ENCODE measurements around the gene PRG2.

PRG2 gene

DNA sequence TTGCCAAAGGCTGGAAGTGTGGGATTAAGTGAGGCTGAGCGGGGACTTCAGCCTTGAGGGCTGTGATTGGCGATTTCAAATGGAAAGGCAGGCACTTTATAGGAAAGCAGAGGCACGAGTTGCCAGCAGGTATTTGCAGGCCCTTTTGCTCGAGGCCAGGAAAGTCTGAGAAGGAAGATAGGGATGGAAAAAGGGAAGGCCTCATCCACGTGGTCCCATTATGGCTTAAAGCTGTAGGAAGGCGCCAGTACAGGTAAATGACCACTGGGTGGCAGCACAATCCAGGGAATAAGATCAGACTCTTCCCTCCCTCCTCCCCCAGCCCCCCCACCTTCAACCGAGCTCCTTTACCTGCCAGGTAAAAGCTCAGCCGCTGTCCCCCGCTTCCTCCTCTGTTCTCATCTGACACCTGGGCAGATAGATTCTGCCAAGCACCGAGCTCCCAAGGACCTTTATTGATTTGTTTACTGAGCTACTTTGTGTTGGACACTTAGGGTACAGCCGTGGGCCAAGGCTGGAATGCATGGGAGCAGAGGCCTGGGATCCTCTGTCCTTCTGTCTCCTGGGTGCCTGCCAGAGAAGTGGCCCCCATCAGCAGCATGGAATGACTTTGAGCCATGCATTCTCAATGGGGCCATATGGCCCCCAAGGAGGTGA is 44.8 kb downstream of the PRG2 start:
- Histone ChIP-seq H3K4ac (ENCODE audit: low read depth in 1 of 2, low read length in 2 of 2) (no peak overlapping the region), H2BK12ac (ENCODE audit: low read length in 2 of 2) (no peak overlapping the region), H2AK5ac (ENCODE audit: low read length, severe bottlenecking) (no peak overlapping the region), H2BK15ac (ENCODE audit: low read depth, poor library complexity, severe bottlenecking) (no peak overlapping the region), H3K4me1 (ENCODE audit: control insufficient read depth, insufficient read depth, low read depth, low read length) (peaks cover 3% of the 10 kb centered on the region), H3K9me3 (ENCODE audit: control insufficient read depth, low read length) (no peaks in the 10 kb centered on the region), H3K4me2 (ENCODE audit: low read length, poor library complexity, severe bottlenecking) (no peak overlapping the region), H3K9ac (ENCODE audit: low read length) (peak overlapping the region; percentile 57), H2AFZ (ENCODE audit: low read depth, low read length) (no peak overlapping the region), H4K91ac (ENCODE audit: low read length) (no peak overlapping the region), H4K8ac (ENCODE audit: low read length) (peak overlapping the region; percentile 20), H3K18ac (ENCODE audit: low read depth in 1 of 2, low read length in 2 of 2) (no peak overlapping the region), H3K27me3 (ENCODE audit: control insufficient read depth in 1 of 2, insufficient read depth in 1 of 2, low read length in 2 of 2) (peaks cover 0 to 29% of the 10 kb centered on the region in 2 experiments), H3K4me3 (ENCODE audit: insufficient read depth in 1 of 2, low read depth in 1 of 2, low read length in 2 of 2) (no peak overlapping the region), H3K79me1 (replicated peaks; ENCODE audit: low read length, poor library complexity, severe bottlenecking) (no peaks in the 10 kb centered on the region), H3K14ac (ENCODE audit: low read length in 2 of 2) (no peak overlapping the region), H3K23ac (ENCODE audit: low read length in 2 of 2) (no peak overlapping the region), H2BK5ac (ENCODE audit: low read depth, low read length, poor library complexity, severe bottlenecking) (no peak overlapping the region), H2BK120ac (ENCODE audit: low read depth, low read length) (no peak overlapping the region), H3K27ac (ENCODE audit: low read length, poor library complexity, severe bottlenecking) (no peak overlapping the region), H3K36me3 (ENCODE audit: control insufficient read depth in 1 of 2, insufficient read depth in 2 of 2, low read depth in 1 of 2, low read length in 2 of 2) (no peaks in the 10 kb centered on the region)
- WGBS = 22% methylated on average over 10 of the region's 11 CpGs
- peak; percentile 72 for DNase-seq

DNA sequence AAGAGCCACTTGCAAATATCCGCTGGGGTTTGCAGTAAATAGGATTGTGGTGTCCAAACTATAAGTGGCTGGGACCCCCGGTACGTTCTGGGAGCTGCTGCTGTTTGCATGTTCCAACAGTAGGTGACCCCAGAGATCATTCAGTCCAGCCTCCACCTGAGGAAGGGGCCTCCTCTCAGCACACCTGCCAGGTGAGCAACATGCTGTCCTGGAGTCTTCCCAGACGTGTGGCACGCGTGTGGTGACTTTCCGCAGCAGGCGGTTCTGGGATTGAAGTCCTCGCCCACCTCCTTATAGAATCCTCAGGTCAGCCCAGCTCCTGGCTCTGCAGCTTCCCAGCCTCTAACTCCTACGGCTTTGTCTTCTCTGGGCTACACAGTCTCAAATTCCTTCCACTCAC is 45.6 kb downstream of the PRG2 start:
- Histone ChIP-seq H3K27me3 (ENCODE audit: control insufficient read depth in 1 of 2, insufficient read depth in 1 of 2, low read length in 2 of 2) (peaks cover 6 to 38% of the 10 kb centered on the region in 2 experiments), H3K9ac (ENCODE audit: low read length) (peak overlapping the region; percentile 57), H2BK15ac (ENCODE audit: low read depth, poor library complexity, severe bottlenecking) (no peak overlapping the region), H2BK120ac (ENCODE audit: low read depth, low read length) (no peak overlapping the region), H2AK5ac (ENCODE audit: low read length, severe bottlenecking) (no peak overlapping the region), H3K9me3 (ENCODE audit: control insufficient read depth, low read length) (no peaks in the 10 kb centered on the region), H2AFZ (ENCODE audit: low read depth, low read length) (no peak overlapping the region), H3K79me1 (replicated peaks; ENCODE audit: low read length, poor library complexity, severe bottlenecking) (no peaks in the 10 kb centered on the region), H4K91ac (ENCODE audit: low read length) (no peak overlapping the region), H2BK12ac (ENCODE audit: low read length in 2 of 2) (no peak overlapping the region), H2BK5ac (ENCODE audit: low read depth, low read length, poor library complexity, severe bottlenecking) (no peak overlapping the region), H3K27ac (ENCODE audit: low read length, poor library complexity, severe bottlenecking) (no peak overlapping the region), H3K4me1 (ENCODE audit: control insufficient read depth, insufficient read depth, low read depth, low read length) (peaks cover 3% of the 10 kb centered on the region), H3K18ac (ENCODE audit: low read depth in 1 of 2, low read length in 2 of 2) (no peak overlapping the region), H4K8ac (ENCODE audit: low read length) (no peak overlapping the region), H3K4ac (ENCODE audit: low read depth in 1 of 2, low read length in 2 of 2) (no peak overlapping the region), H3K4me2 (ENCODE audit: low read length, poor library complexity, severe bottlenecking) (no peak overlapping the region), H3K4me3 (ENCODE audit: insufficient read depth in 1 of 2, low read depth in 1 of 2, low read length in 2 of 2) (no peak overlapping the region), H3K14ac (ENCODE audit: low read length in 2 of 2) (no peak overlapping the region), H3K23ac (ENCODE audit: low read length in 2 of 2) (no peak overlapping the region), H3K36me3 (ENCODE audit: control insufficient read depth in 1 of 2, insufficient read depth in 2 of 2, low read depth in 1 of 2, low read length in 2 of 2) (no peaks in the 10 kb centered on the region)
- no peak for DNase-seq
- 91% methylated on average over 10 of the region's 10 CpGs for WGBS

DNA sequence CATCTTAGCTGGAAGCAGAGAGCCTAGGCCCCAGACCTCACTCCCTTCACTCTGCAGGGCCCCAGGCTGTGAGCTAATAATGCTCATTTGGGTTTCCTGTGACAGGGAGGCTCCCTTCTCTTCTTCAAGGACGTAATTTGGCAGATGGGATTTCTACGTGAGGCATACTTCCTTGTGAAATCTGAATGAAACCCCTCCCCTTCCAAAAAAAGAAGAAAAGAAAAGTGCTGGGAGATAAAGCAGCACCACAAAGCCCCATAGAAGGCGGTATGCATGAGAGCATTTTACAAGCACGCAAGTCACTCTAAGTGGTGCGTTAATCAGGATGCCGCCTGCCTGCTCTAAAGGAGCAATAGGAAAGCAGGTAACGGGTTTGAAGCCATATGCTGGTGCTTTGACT is 46.6 kb downstream of the PRG2 start:
- H3K14ac ChIP-seq (ENCODE audit: low read length in 2 of 2) = no peak overlapping the region
- H3K9ac ChIP-seq (ENCODE audit: low read length) = no peak overlapping the region
- no peak overlapping the region for H3K23ac ChIP-seq (ENCODE audit: low read length in 2 of 2)
- H2BK5ac ChIP-seq (ENCODE audit: low read depth, low read length, poor library complexity, severe bottlenecking) = no peak overlapping the region
- WGBS = 61% methylated on average over 6 of the region's 7 CpGs
- no peak overlapping the region for H2BK15ac ChIP-seq (ENCODE audit: low read depth, poor library complexity, severe bottlenecking)
- H3K4ac ChIP-seq (ENCODE audit: low read depth in 1 of 2, low read length in 2 of 2) = no peak overlapping the region
- no peak overlapping the region for H2AFZ ChIP-seq (ENCODE audit: low read depth, low read length)
- no peak overlapping the region for H3K4me3 ChIP-seq (ENCODE audit: insufficient read depth in 1 of 2, low read depth in 1 of 2, low read length in 2 of 2)
- H3K9me3 ChIP-seq (ENCODE audit: control insufficient read depth, low read length) = no peaks in the 10 kb centered on the region
- no peak overlapping the region for H4K91ac ChIP-seq (ENCODE audit: low read length)
- H2AK5ac ChIP-seq (ENCODE audit: low read length, severe bottlenecking) = no peak overlapping the region
- no peak for DNase-seq
- H3K79me1 ChIP-seq (replicated peaks; ENCODE audit: low read length, poor library complexity, severe bottlenecking) = no peaks in the 10 kb centered on the region
- H3K4me1 ChIP-seq (ENCODE audit: control insufficient read depth, insufficient read depth, low read depth, low read length) = no peaks in the 10 kb centered on the region
- no peak overlapping the region for H3K18ac ChIP-seq (ENCODE audit: low read depth in 1 of 2, low read length in 2 of 2)
- H2BK120ac ChIP-seq (ENCODE audit: low read depth, low read length) = no peak overlapping the region
- no peak overlapping the region for H3K4me2 ChIP-seq (ENCODE audit: low read length, poor library complexity, severe bottlenecking)
- H3K36me3 ChIP-seq (ENCODE audit: control insufficient read depth in 1 of 2, insufficient read depth in 2 of 2, low read depth in 1 of 2, low read length in 2 of 2) = no peaks in the 10 kb centered on the region
- H3K27ac ChIP-seq (ENCODE audit: low read length, poor library complexity, severe bottlenecking) = no peak overlapping the region
- H3K27me3 ChIP-seq (ENCODE audit: control insufficient read depth in 1 of 2, insufficient read depth in 1 of 2, low read length in 2 of 2) = peaks cover 16 to 48% of the 10 kb centered on the region in 2 experiments
- no peak overlapping the region for H2BK12ac ChIP-seq (ENCODE audit: low read length in 2 of 2)
- no peak overlapping the region for H4K8ac ChIP-seq (ENCODE audit: low read length)

DNA sequence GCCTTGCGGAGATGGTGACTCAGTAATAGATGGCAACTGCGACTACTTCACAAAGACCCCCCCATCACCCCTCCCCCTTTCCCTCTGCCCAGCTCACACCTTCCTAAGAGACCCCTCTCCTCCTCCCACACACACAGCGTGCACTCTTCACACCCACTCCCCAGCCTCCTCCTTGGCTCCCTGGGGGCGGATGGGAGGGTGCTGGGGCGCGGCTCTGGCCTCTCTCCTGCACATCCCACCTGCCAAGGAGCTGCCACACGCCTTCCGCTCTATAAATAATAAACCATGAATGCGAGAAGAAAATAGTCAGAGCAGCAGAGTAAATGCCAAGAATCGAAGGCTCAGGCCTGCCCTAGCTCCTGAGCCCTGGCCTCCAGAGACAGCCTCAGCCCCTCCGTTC is 47.7 kb downstream of the PRG2 start:
- no peak overlapping the region for H2BK120ac ChIP-seq (ENCODE audit: low read depth, low read length)
- no peaks in the 10 kb centered on the region for H3K79me1 ChIP-seq (replicated peaks; ENCODE audit: low read length, poor library complexity, severe bottlenecking)
- 79% methylated on average over 11 of the region's 11 CpGs for WGBS
- H2BK5ac ChIP-seq (ENCODE audit: low read depth, low read length, poor library complexity, severe bottlenecking) = no peak overlapping the region
- no peak overlapping the region for H3K18ac ChIP-seq (ENCODE audit: low read depth in 1 of 2, low read length in 2 of 2)
- no peak overlapping the region for H4K8ac ChIP-seq (ENCODE audit: low read length)
- no peak overlapping the region for H3K23ac ChIP-seq (ENCODE audit: low read length in 2 of 2)
- H2BK15ac ChIP-seq (ENCODE audit: low read depth, poor library complexity, severe bottlenecking) = peak overlapping the region; percentile 48
- no peak overlapping the region for H3K4me3 ChIP-seq (ENCODE audit: insufficient read depth in 1 of 2, low read depth in 1 of 2, low read length in 2 of 2)
- no peak overlapping the region for H3K4me2 ChIP-seq (ENCODE audit: low read length, poor library complexity, severe bottlenecking)
- H3K4ac ChIP-seq (ENCODE audit: low read depth in 1 of 2, low read length in 2 of 2) = no peak overlapping the region
- H2BK12ac ChIP-seq (ENCODE audit: low read length in 2 of 2) = no peak overlapping the region
- H3K27me3 ChIP-seq (ENCODE audit: control insufficient read depth in 1 of 2, insufficient read depth in 1 of 2, low read length in 2 of 2) = peaks cover 24 to 54% of the 10 kb centered on the region in 2 experiments
- H3K9me3 ChIP-seq (ENCODE audit: control insufficient read depth, low read length) = no peaks in the 10 kb centered on the region
- no peak overlapping the region for H2AK5ac ChIP-seq (ENCODE audit: low read length, severe bottlenecking)
- H3K9ac ChIP-seq (ENCODE audit: low read length) = no peak overlapping the region
- H3K14ac ChIP-seq (ENCODE audit: low read length in 2 of 2) = no peak overlapping the region
- H3K36me3 ChIP-seq (ENCODE audit: control insufficient read depth in 1 of 2, insufficient read depth in 2 of 2, low read depth in 1 of 2, low read length in 2 of 2) = no peaks in the 10 kb centered on the region
- H4K91ac ChIP-seq (ENCODE audit: low read length) = no peak overlapping the region
- no peak for DNase-seq
- H3K27ac ChIP-seq (ENCODE audit: low read length, poor library complexity, severe bottlenecking) = no peak overlapping the region
- H3K4me1 ChIP-seq (ENCODE audit: control insufficient read depth, insufficient read depth, low read depth, low read length) = no peaks in the 10 kb centered on the region
- H2AFZ ChIP-seq (ENCODE audit: low read depth, low read length) = no peak overlapping the region

Measured in mesenchymal stem cell (in vitro differentiated cells and primary cell).